Body of pancreas (tissue), 4 donors: ENCODE results near the gene SOX12. TPM values are rescaled to one million over a fixed set of nuclear protein-coding genes. Genes with fewer than 3 reads are reported as not detected.
A peak's percentile ranks its signal among the peaks of the same experiment; 100 is the strongest.

ENCODE experiments used
- ATAC-seq: fragments of 150-250 bp; one replicate; pipeline ENCODE4 v1.9.1; 2016
- DNase-seq, 4 donors: peaks; one replicate each; pipeline ENCODE4 v3.0.0-alpha.2; 2019
- H3K27ac ChIP-seq, 4 donors: fragments of 200-600 bp; sonication (generic); 1 replicate in 3 of 4; 2 replicates in 1 of 4; pipeline versions ENCODE4 v1.5.1 to v1.6.1; 2016 to 2019; ENCODE audit warnings: mild to moderate bottlenecking in 1 of 4, mixed read lengths in 1 of 4, moderate library complexity in 1 of 4
- H3K27me3 ChIP-seq, 2 donors: fragments of 200-600 bp; sonication (generic); one replicate each; pipeline ENCODE4 v1.6.0; 2016; ENCODE audit warnings: mild to moderate bottlenecking in 1 of 2
- H3K36me3 ChIP-seq, 2 donors: fragments of 200-600 bp; sonication (generic); replicated peaks in 1 of 2; 2 replicates each; pipeline ENCODE4 v1.5.1; 2016; ENCODE audit warnings: low read depth in 2 of 2; ENCODE audit not compliant: insufficient read depth in 1 of 2
- H3K4me1 ChIP-seq: fragments of 200-600 bp; sonication (generic); one replicate; pipeline ENCODE4 v1.6.0; 2016
- H3K4me3 ChIP-seq, 2 donors: fragments of 200-600 bp; sonication (generic); 1 replicate in 1 of 2; 2 replicates in 1 of 2; pipeline ENCODE4 v1.5.1; 2016 to 2019
- H3K9me3 ChIP-seq, 3 donors: fragments of 200-600 bp; sonication (generic); 1 replicate in 2 of 3; 2 replicates in 1 of 3; pipeline ENCODE4 v1.5.1; 2016
- CTCF ChIP-seq, 7 experiments: fragments of 450-650 bp in 4 of 7; fragments of 200-600 bp in 3 of 7; sonication (generic) in 3 of 7; IDR thresholded peaks; one replicate each; pipeline ENCODE4 v1.5.1; 2016 to 2019; ENCODE audit warnings: antibody characterized with exemption in 7 of 7
- POLR2A ChIP-seq, 3 donors: fragments of 450-650 bp; IDR thresholded peaks; one replicate each; pipeline ENCODE4 v1.6.1; 2016; ENCODE audit warnings: antibody characterized with exemption in 3 of 3, mild to moderate bottlenecking in 2 of 3
- WGBS, 2 donors: methylation state at CpG; one replicate each; pipeline ENCODE4 v1.1.5; 2017; 5-methylcytosine and 5-hydroxymethylcytosine counted together
- intact Hi-C: fragments of 100-400 bp; cut with DNase I; formaldehyde crosslinking; loops from one replicate; pipeline ENCODE4 v1.15.1; 2023
- total RNA-seq, 2 donors: library from RNA; depleted of rRNA; stranded (reverse); fragments of >200 nt; gene quantifications; one replicate each; pipeline ENCODE4 v1.1.0, GENCODE V29; 2016

Gene SOX12
- total RNA-seq, 2 donors from 2014 or later = 6.2 to 17.1 TPM

GRCh38 chr20:326645-327185 lies 1.4 kb downstream of the SOX12 start:
- Histone ChIP-seq H3K9me3 (no peaks in the 10 kb centered on the region), H3K4me1 (peaks cover 39% of the 10 kb centered on the region)
- TF ChIP-seq POLR2A (IDR thresholded peaks at IDR 0.05) (no peak), CTCF (IDR thresholded peaks at IDR 0.05) (no peak)

GRCh38 chr20:327186-328026 lies 2.1 kb downstream of the SOX12 start:
- 6 to 16% methylated on average over 17 to 45 of the region's 47 CpGs for WGBS, 2 donors
- ATAC-seq = peak; percentile 15
- H3K27me3 ChIP-seq = no peaks in the 10 kb centered on the region
- peaks cover 39% of the 10 kb centered on the region for H3K4me1 ChIP-seq
- intact Hi-C loops = no loop called here
- H3K27ac ChIP-seq = peak overlapping the region; percentile 84 to 95 (median 92)
- no peaks in the 10 kb centered on the region for H3K9me3 ChIP-seq
- no peak for TF ChIP-seq CTCF (IDR thresholded peaks at IDR 0.05)
- TF ChIP-seq POLR2A (IDR thresholded peaks at IDR 0.05) = peak in 2 of 3 donors; percentile 41 to 52
- peak; percentile 75 to 85 (median 84) for DNase-seq
- peak overlapping the region; percentile 6 to 55 for H3K4me3 ChIP-seq
- H3K36me3 ChIP-seq = no peaks in the 10 kb centered on the region

More at GRCh38 chr20:326645-327185, 1.4 kb downstream of the SOX12 start:
- 0% methylated on average over 2 to 38 of the region's 38 CpGs for WGBS, 2 donors
- peak overlapping the region; percentile 84 to 95 (median 92) for H3K27ac ChIP-seq
- DNase-seq = peak in 3 of 4 donors; percentile 18 to 37 (median 31)
- peak overlapping the region; percentile 6 to 55 for H3K4me3 ChIP-seq
- no peaks in the 10 kb centered on the region for H3K36me3 ChIP-seq
- no peaks in the 10 kb centered on the region for H3K27me3 ChIP-seq
- ATAC-seq = no peak
- intact Hi-C loops = no loop called here

- no peak for TF ChIP-seq POLR2A (IDR thresholded peaks at IDR 0.05)
- no peak for TF ChIP-seq CTCF (IDR thresholded peaks at IDR 0.05)
- ATAC-seq (no peak), DNase-seq (no peak)
- H3K27ac ChIP-seq = peak overlapping the region; percentile 84 to 95 (median 92)
- intact Hi-C loops = no loop called here
- peaks cover 39% of the 10 kb centered on the region for H3K4me1 ChIP-seq
- WGBS, 2 donors = 42 to 58% methylated on average over 29 of the region's 31 CpGs
- H3K4me3 ChIP-seq = no peak overlapping the region
- no peaks in the 10 kb centered on the region for H3K27me3 ChIP-seq
- H3K9me3 ChIP-seq = no peaks in the 10 kb centered on the region
- H3K36me3 ChIP-seq = no peaks in the 10 kb centered on the region
Observed at GRCh38 chr20:328027-328974, 2.9 kb downstream of the SOX12 start.

- no peak overlapping the region for H3K4me3 ChIP-seq
- DNase-seq (peak in 1 of 4 donors; percentile 33), ATAC-seq (no peak)
- peak overlapping the region in 3 of 4 donors; percentile 11 to 95 (median 54) for H3K27ac ChIP-seq
- peaks cover 34% of the 10 kb centered on the region for H3K4me1 ChIP-seq
- H3K27me3 ChIP-seq = no peaks in the 10 kb centered on the region
- intact Hi-C loops = no loop called here
- no peaks in the 10 kb centered on the region for H3K9me3 ChIP-seq
- TF ChIP-seq POLR2A (IDR thresholded peaks at IDR 0.05) (no peak), CTCF (IDR thresholded peaks at IDR 0.05) (no peak)
- WGBS, 2 donors = 47 to 54% methylated on average over 7 of the region's 7 CpGs
- H3K36me3 ChIP-seq = no peaks in the 10 kb centered on the region
Observed at GRCh38 chr20:328975-329695, 3.8 kb downstream of the SOX12 start.
